ENCODE measurements around the gene NPIPB8.
"Not testable (repeated sequence)": the region's sequence is repeated elsewhere in the genome, so short reads cannot be mapped to it uniquely, and the experiment has no call there.

Gene NPIPB8

DNA sequence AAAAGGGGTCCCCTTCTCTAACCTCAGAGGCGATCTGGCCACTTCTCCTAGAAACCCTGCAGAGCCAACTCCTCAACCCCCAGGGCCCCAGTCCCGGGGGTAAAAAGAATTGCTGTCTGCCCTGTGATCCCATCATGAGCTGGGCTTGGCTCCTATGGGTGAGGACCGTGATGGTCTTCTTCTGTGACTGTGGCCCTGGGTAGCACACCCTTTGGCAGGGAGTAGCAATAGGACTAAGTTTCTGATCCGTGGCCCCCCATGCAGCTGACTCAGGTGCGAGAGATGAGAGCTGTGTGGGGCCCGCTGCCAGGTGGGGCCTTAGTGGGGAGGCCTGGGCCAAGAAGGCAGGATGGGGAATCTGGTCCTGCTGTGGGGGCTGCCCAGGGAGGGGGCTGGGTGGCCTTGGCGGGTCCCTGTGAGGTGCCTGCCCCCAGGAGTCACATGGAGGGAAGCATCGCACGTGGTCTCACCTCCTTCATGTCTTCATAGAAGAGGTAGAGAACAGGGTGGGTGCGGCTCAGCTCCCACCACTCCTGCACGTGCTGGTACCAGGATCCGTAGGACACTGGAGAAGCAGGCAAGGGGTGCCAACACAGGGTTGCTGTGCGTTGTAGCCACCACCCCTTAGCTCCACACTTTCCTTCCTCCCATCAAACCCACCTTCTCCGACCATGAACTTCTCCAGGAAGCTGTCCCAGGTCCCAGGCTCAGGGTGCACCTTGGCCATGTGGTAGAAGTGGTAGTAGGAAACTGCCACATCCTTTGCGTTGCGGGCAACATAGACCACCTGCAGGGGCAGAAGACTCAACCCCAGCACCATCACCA lies 31.4 kb upstream of the NPIPB8 start:
- no peak for DNase-seq (ENCODE audit: low spot score)
- FAIRE-seq: no peak

DNA sequence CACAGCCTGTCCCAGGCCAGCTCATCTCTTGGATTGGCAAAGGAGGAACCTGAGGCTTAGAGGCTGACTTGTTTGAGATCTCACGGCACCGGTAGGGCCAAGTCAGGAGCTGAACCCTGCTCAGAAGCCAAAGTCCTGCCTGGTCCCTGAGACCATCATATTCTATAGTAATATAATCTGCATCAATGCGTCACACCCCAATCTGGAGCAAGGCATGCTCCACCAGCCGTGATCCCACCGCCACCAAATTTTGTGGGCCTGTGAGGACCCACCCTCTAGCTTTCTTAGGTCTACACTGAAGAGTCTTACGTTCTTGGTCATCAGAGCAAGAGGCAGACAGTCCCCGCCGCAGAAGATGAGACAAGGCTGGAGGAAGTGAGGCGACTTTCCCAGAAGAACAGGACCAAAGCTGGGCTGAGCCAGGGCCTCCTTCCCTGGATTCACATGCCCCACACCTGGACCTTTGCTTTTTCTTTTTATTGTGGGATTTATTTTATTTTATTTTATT lies 30.7 kb upstream of the NPIPB8 start:
- DNase-seq (ENCODE audit: low spot score): no peak
- FAIRE-seq: no peak

DNA sequence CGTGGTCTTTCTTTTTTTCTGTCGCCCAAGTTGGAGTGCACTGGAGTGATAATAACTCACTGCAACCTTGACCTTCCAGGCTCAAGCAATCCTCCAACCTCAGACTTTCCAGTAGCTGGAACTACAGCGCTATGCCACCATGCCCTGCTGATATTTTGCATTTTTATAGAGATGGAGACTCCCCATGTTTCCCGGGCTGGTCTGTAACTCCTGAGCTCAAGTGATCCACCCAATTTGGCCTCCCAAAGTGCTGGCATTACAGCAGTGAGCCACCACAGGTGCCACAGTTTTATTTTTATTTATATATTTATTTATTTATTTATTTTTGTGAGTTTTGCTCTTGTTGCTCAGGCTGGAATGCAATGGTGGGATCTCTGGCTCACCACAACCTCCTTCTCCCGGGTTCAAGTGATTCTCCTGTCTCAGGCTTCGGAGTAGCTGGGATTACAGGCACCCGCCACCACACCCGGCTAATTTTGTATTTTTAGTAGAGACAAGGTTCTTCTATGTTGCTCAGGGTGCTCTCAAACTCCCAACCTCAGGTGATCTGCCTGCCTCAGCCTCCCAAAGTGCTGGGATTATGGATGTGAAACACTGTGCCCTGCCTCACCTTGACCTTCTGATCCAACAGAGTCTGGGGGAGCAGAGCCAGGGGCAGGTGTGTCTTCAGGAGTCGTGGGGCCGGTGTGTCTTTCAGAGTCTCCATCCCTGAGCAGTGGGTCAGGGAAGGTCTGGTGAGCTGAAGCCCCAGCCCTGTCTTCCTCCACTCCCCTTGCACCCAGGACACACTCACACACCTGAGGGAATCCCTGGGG lies 30.0 kb upstream of the NPIPB8 start:
- FAIRE-seq: not testable (repeated sequence)

DNA sequence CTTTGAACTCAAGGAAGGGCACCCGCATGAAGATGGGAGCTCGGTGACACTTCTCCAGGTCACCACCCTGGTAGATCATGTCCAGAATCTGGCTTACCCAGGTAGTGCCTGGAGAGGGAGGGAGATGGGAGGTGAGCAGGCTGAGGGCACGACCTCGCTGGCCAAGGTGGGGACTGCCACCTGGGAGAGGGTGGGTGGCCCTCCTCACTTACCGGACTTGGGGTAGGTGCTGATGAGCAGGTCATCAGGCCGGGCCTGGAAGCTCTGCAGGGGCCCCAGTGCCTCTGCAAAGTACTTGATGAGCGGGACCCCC lies 29.4 kb upstream of the NPIPB8 start:
- DNase-seq (ENCODE audit: low spot score); FAIRE-seq: not testable (repeated sequence)

More for the DNA sequence above, 30.0 kb upstream of the NPIPB8 start:
- not testable (repeated sequence) for DNase-seq (ENCODE audit: low spot score)

DNA sequence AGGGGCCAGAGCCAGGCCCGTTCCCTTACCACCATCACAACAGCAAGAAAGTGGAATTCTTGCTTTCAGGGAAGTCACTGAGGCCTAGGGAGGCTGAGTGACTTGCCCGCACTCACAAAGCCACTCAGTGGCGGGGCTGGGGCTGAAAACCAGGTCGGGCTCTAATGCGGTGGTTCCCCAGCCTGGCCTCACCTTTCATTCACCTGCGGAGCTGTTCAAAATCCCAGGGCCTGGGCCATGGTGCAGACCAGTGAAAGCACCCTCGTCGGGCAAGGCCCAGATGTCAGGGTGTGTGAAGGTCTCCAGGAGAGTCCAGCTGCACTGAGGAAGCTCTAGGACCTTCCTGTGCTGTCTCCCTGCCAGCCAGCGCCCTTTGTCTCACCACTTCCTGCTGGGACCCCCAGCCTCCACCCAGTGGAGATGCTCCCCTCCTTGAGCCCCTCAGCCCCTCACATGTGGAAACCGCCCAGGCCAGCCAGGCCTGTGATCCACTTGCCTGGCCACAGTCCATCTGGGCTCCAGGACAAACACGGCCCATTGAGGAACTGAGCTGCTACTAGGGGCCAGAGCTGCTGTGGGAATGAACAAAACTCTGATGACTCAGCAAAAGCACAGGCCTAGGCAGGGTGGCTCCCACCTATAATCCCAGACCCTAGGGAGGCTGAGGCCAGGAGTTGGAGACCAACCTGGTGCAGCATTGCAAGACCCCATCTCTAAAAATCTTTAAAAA lies 28.8 kb upstream of the NPIPB8 start:
- DNase-seq (ENCODE audit: low spot score); FAIRE-seq: not testable (repeated sequence)

DNA sequence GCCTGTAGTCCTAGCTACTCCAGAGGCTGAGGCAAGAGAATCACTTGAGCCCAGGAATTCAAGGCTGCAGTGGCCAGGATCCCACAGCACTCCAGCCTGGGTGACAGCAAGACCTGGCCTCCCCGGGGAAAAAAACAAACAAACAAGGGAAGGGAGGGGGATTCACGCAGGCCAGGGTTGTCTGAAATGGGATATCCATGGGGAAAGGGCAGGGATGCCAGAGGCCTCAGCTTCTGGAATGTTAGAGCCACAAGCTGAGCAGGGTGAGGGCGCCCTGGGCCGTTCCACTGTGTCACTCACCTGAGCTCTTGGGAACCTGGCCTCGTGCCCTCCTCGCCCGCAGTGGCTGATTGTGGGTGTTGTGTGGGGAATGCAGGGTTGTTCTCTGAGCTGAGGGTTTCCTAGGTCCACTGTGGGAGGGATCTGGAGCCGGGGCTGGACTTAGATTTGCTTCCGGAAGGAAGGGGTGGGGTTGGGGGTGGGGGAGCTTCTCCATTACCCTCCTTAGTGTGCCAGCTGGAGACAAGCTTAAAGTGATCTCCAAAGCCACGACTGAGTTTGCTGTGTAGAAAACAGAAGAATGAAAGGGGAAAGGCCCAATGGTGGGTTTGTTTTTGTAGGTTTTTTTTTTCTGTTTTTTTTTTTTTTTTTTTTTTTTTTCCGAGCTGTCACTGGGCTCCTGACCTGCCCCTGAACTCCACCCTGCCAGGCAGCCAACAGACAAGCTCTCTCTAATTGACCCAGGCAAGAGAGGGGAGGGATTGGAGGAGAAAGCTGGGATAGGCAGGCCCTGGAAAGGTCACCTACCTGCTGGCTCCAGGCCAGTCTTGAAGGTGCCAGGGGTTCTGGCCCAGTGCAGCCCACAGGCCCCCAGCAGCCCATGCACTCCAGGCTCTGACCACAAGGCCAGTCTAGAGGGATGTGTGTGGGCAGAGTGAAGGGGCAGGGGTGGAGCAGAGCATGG lies 28.0 kb upstream of the NPIPB8 start, which contains the start of gene SULT1A1:
TSS of gene SULT1A1 (minus strand) at position 414 of the 964 bp plus-strand sequence. CDS start 1,189 bp downstream, outside the sequence.
- FAIRE-seq (no peak), DNase-seq (ENCODE audit: low spot score) (no peak)

DNA sequence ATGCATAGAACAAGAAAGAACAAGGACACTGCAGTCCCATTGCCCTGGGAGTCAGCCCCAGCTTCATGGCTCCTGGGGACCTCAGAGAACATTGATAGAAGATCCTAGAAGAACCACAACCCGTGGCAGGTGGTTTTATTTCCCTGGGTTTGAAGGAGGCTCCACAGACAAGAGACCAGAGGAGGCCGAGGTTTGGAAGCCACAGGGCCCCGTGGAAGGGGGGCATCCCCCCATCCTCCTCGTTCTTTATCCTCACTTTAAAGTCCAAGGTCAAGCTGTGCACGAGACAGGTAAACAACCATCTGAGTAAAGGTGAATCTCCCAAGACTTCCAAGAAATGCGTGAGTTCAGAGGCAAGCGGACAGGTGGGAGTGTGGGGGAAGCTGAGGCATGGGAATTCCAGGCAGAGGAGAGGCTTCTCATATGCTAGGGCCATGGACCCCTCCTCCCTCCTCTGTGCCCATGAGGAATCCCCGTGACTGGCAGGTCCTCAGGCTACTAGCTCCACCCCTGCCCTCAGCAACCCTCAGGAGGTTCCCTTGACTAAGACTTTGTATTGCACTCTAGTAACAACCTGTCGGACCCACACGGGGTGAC lies 27.2 kb upstream of the NPIPB8 start:
- no peak for FAIRE-seq
- no peak for DNase-seq (ENCODE audit: low spot score)

DNA sequence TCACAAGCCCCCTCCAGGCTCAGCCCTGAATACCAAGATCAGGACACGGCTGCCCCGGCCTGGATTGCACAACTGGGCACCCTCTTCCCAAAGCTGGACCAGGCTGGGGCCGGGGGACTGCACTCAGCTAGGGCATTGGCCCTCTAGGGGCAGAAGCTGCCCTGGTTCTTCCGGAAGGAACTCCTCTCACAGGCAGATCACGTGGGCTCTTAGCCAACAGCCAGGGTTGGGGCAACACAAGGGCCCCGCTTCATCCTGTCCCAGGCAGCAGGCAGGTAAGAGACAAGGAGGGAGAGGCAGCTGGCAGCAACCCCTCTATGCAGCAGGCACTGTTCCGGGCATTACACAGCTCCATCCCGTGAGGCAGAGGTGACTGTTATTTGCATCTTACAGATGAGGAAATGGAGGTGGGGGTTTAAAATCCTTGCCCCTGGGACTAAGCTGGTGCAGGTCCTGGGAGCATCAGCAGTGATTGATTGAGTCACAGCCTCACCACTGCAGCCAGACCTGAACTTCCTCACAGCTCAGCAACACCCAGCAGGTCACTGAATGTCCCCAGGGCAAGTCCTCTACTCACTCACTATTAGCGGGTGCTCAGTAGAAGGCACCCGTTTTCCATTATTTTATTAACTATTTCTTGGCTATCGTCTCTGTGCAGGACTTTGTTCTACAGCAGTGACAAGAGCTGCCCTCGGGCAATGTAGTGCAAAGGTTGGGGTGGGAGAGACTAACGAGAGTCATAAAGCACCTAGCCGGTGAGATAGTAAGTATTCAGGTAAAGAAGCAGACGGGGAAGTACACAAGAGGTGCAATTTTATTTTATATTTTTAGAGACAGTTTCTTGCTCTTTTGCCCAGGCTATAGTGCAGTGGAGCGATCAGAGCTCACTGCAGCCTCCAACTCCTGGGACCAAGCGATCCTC lies 25.2 kb upstream of the NPIPB8 start:
- FAIRE-seq: not testable (repeated sequence)

DNA sequence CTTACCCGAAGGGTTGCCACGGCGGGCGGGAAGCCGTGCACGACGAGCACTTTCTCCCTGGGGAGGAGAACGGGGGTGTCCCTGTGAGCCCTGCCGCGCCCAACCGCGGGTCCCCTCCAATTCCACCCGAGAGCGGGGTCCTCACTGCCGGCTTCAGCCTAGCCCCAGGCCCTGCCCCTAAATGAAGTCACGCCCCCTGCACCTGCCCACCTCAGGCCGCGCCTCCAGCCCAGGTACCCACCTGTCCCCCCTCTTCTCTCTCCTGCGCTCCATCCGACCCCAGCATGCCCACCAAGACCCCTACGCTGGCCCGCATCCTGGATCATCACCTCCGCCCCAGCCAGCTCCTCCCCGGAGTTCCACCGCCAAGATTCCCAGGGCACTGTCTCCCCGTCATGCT lies 24.0 kb upstream of the NPIPB8 start:
- FAIRE-seq: not testable (repeated sequence)

More for the DNA sequence above, 25.2 kb upstream of the NPIPB8 start:
- DNase-seq (ENCODE audit: low spot score): not testable (repeated sequence)

DNA sequence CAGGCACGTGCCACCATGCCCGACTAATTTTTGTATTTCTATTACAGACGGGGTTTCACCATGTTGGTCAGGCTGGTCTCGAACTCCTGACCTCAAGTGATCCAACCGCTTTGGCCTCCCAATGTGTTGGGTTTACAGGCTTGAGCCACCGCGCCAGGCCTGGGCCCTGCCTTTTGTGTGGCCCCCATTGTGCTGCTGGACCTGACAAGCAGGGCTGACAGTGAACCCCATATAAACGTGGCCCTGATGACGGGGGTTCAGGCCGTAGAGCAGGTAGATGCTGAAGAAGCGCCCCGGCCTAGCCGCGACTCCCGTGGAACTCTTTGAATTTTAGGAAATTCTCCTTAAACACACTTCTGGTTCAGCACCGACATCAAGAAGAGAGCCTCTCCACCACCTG lies 23.3 kb upstream of the NPIPB8 start:
- FAIRE-seq: not testable (repeated sequence)

More for the DNA sequence above, 24.0 kb upstream of the NPIPB8 start:
- DNase-seq (ENCODE audit: low spot score): not testable (repeated sequence)

DNA sequence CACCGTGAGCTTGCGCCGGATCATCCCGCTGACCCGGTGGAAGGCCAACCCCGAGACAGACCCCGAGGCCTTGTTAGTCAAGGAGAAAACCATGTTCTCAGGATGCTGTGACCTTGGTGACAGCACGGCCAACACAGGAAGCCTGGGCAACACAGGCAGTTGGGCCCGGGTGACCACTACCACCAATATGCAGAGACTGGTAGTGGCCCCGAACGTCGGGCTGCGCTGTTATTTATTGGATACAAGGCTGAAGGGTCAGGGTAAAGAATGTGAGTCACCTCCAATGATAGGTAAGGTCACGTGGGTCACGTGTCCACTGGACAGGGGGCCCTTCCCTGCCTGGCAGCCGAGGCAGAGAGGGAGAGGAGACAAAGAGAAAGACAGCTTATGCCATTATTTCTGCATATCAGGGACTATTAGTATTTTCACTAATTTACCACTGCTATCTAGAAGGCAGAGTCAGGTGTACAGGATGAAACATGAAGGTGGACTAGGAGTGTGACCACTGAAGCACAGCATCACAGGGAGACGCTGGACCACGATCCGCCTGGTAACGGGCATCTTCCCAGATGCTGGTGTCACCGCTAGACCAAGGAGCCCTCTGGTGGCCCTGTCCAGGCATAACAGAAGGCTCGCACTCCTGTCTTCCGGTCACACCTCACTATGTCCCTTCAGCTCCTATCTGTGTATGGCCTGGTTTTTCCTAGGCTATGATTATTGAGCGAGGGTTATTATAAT lies 22.2 kb upstream of the NPIPB8 start:
- FAIRE-seq: not testable (repeated sequence)
- peak; percentile 33 for DNase-seq (ENCODE audit: low spot score)

More for the DNA sequence above, 23.3 kb upstream of the NPIPB8 start:
- DNase-seq (ENCODE audit: low spot score): not testable (repeated sequence)

DNA sequence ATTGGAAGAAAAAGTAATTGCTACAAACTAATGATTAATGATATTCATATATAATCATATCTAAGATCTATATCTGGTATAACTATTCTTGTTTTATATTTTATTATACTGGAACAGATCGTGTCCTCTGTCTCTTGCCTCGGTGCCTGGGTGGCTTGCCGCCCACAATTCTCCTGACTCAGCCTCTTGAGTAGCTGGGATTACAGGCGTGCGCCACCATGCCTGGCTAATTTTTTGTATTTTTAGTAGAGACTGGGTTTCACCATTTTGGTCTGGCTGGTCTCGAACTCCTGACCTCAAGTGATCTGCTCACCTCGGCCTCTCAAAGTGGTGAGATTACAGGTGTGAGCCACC lies 21.7 kb upstream of the NPIPB8 start:
- FAIRE-seq; DNase-seq (ENCODE audit: low spot score): not testable (repeated sequence)

DNA sequence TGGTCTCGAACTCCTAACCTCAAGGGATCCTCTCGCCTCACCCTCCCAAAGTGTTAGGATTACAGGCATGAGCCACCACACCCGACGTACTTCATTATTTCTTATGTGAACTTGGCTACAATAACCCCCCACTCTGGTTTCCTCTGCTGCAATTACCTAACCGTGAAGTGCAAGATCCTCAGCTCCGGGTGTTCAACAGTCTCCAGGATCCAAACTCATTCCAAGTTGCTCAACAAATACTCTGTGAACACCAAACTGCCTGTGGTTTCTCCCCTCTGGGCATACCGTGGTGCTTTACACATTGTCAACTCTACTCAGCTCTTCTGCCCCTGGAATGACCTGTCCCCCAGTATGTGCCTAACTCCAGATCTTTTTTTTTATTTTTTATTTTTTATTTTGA lies 21.2 kb upstream of the NPIPB8 start:
- DNase-seq (ENCODE audit: low spot score) (no peak), FAIRE-seq (no peak)

DNA sequence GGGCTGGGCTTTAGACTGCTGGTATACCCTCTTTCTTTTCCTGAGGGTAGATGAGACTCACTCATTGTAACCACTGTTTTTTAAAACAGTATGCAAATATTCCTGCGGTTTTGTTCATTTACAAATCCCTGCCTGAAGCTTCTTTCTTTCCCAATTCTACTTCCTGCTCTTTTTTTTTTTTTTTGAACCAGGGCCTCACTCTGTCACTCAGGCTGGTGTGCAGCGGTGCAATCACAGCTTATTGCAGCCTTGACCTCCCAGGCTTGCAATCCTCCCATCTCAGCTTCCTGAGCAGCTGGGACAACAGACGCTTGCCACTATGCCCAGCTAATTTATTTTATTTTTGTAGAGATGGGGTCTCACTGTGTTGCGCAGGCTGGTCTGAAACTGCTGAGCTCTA lies 20.0 kb upstream of the NPIPB8 start:
- FAIRE-seq (no peak), DNase-seq (ENCODE audit: low spot score) (no peak)

DNA sequence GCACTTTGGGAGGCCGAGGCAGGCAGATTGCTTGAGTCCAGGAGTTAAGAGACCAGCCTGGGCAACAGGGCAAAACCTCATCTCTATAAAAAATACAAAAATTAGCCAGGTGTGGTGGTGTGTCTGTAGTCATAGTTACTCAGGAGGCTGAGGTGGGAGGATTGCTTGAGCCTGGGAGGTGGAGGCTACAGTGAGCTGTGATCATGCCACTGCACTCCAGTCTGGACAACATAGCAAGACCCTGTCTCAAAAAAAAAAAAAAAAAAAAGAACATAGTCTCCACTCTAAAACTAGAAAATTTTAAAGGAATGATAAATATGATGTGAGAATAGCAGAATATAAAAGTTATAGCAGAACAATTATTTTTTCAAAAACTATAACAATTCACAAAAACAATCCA lies 17.5 kb upstream of the NPIPB8 start:
- DNase-seq (ENCODE audit: low spot score); FAIRE-seq: not testable (repeated sequence)

DNA sequence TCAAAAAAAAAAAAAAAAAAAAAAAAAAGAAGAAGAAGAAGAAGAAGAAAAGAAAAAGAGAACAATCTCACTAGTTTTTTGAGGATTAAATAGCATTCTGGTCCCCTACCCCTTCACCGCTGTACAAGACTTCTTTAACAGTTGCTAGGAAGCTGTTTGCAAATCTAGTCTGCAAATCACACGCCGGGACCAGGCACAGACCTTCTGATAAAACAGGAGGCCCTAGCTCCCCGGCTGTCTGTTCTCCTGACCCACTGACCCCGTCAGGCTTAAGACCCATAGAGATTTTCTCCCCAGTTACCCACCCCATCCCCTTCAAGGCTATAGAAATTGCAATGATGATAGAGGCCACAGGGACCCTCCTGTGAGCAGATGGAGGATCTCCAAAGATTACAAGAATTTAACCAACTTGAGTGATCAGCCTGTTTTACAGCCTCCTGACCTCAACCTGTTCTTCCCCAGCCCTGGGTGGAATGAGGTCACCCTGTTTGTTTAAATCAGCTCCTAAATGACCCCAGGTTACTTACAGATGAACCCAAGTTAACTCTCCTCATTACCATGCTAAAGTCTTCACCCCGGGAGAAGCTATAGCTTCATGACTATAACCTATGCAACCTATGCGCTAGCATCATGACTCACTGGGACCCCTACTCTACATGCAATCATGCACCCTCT lies 16.2 kb upstream of the NPIPB8 start:
- no peak for DNase-seq (ENCODE audit: low spot score)
- no peak for FAIRE-seq

DNA sequence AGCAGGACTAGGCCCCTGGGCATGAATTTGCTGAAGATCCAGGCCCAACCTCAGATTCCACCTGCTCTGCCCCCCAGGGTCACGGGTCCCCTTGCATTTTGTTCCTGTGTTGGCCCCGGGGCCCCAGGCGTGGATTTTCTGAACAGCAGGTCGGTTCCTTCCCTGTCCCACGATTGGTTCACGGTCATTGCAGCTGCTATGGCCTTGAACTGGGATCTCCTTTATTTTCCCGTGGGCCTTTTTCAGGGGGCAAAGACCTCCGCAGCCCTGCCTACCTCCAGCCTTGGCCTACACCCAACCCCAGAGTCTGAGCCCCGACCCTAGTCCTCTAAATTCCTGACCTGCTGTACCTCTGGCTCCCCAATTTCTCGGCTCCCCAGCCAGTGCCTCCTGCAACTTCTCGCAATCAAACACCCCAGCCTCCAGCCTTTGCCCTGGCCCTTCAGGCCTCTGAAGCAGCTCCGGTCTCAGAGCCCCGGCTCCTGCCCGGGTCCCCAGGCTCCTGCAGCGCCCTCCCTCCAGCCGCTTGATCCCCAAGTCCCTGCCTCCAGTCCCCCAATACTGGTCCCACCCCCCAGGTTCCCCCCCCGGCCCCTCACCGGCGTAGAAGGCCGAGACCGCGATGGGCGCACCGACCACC lies 15.2 kb upstream of the NPIPB8 start:
- not testable (repeated sequence) for FAIRE-seq; DNase-seq (ENCODE audit: low spot score)

All from RCC 7860 (cell line).